Vagina (tissue), 2 donors: Measurements from ENCODE around the gene PODXL2. TPM values are rescaled to one million over a fixed set of nuclear protein-coding genes. Genes with fewer than 3 reads are reported as not detected.

ENCODE experiments used
- DNase-seq, 2 donors: peaks; one replicate each; pipeline ENCODE4 v3.0.0-alpha.2; 2017; ENCODE audit errors: extremely low spot score in 2 of 2
- H3K27ac ChIP-seq: fragments of 200-600 bp; sonication (generic); one replicate; pipeline ENCODE4 v1.5.1; 2019
- H3K27me3 ChIP-seq: fragments of 200-600 bp; sonication (generic); one replicate; pipeline ENCODE4 v1.5.1; 2019
- H3K36me3 ChIP-seq, 2 donors: fragments of 200-600 bp; sonication (generic); one replicate each; pipeline ENCODE4 v1.5.1; 2017 to 2019
- H3K4me1 ChIP-seq: fragments of 200-600 bp; sonication (generic); one replicate; pipeline ENCODE4 v1.5.1; 2019
- H3K4me3 ChIP-seq, 2 donors: fragments of 200-600 bp; sonication (generic); 1 replicate in 1 of 2; 2 replicates in 1 of 2; pipeline ENCODE4 v1.5.1; 2016 to 2019
- H3K9me3 ChIP-seq: fragments of 200-600 bp; sonication (generic); one replicate; pipeline ENCODE4 v1.5.1; 2019
- CTCF ChIP-seq, 3 experiments: fragments of 450-650 bp in 2 of 3; fragments of 200-600 bp in 1 of 3; sonication (generic) in 1 of 3; IDR thresholded peaks; one replicate each; pipeline ENCODE4 v1.5.1; 2017 to 2019; ENCODE audit warnings: antibody characterized with exemption in 3 of 3, mild to moderate bottlenecking in 2 of 3, moderate library complexity in 2 of 3
- POLR2A ChIP-seq, 2 donors: fragments of 450-650 bp; IDR thresholded peaks; one replicate each; pipeline ENCODE4 v1.6.1; 2017; ENCODE audit warnings: antibody characterized with exemption in 2 of 2, mild to moderate bottlenecking in 2 of 2, moderate library complexity in 2 of 2
- POLR2AphosphoS5 ChIP-seq, 2 donors: sonication (generic); formaldehyde crosslinking; IDR thresholded peaks; one replicate each; pipeline ENCODE4 v1.9.0; 2017; ENCODE audit warnings: antibody characterized with exemption in 2 of 2, mild to moderate bottlenecking in 2 of 2, low read depth in 1 of 2; ENCODE audit not compliant: insufficient read depth in 1 of 2
- intact Hi-C: fragments of 100-400 bp; cut with DNase I; formaldehyde crosslinking; loops from one replicate; pipeline ENCODE4 v1.15.1; 2023
- total RNA-seq: library from RNA; depleted of rRNA; stranded (reverse); fragments of >200 nt; gene quantifications from one replicate; pipeline ENCODE4 v1.2.3, GENCODE V29; 2016

The PODXL2 gene
- total RNA-seq, 1 donor from 2014 or later = 2.9 TPM

- intact Hi-C loops = no loop called here
- Histone ChIP-seq H3K9me3 (no peaks in the 10 kb centered on the region), H3K36me3 (peaks cover 0 to 11% of the 10 kb centered on the region in 2 donors), H3K27me3 (no peaks in the 10 kb centered on the region), H3K4me3 (no peak overlapping the region), H3K4me1 (no peaks in the 10 kb centered on the region), H3K27ac (no peak overlapping the region)
- TF ChIP-seq POLR2AphosphoS5 (IDR thresholded peaks at IDR 0.05; ENCODE audit: insufficient read depth in 1 of 2, low read depth in 1 of 2) = no peak
- TF ChIP-seq CTCF (IDR thresholded peaks at IDR 0.05) = no peak
- TF ChIP-seq POLR2A (IDR thresholded peaks at IDR 0.05) = no peak
- no peak for DNase-seq
Measured at GRCh38 chr3:127620637-127621375, 8.2 kb upstream of the PODXL2 start.

- Histone ChIP-seq H3K4me3 (no peak overlapping the region), H3K27me3 (no peaks in the 10 kb centered on the region), H3K36me3 (peaks cover 0 to 11% of the 10 kb centered on the region in 2 donors), H3K9me3 (no peaks in the 10 kb centered on the region), H3K27ac (no peak overlapping the region), H3K4me1 (no peaks in the 10 kb centered on the region)
- no peak for DNase-seq
- intact Hi-C loops = no loop called here
- no peak for TF ChIP-seq POLR2AphosphoS5 (IDR thresholded peaks at IDR 0.05; ENCODE audit: insufficient read depth in 1 of 2, low read depth in 1 of 2)
- no peak for TF ChIP-seq CTCF (IDR thresholded peaks at IDR 0.05)
- TF ChIP-seq POLR2A (IDR thresholded peaks at IDR 0.05) = no peak
Measured at GRCh38 chr3:127622031-127622430, 7.0 kb upstream of the PODXL2 start.

- Histone ChIP-seq H3K27ac (no peak overlapping the region), H3K36me3 (peaks cover 0 to 11% of the 10 kb centered on the region in 2 donors), H3K27me3 (no peaks in the 10 kb centered on the region), H3K4me3 (no peak overlapping the region), H3K9me3 (no peaks in the 10 kb centered on the region), H3K4me1 (no peaks in the 10 kb centered on the region)
- DNase-seq = no peak
- intact Hi-C loops = no loop called here
- TF ChIP-seq CTCF (IDR thresholded peaks at IDR 0.05) (no peak), POLR2AphosphoS5 (IDR thresholded peaks at IDR 0.05; ENCODE audit: insufficient read depth in 1 of 2, low read depth in 1 of 2) (no peak), POLR2A (IDR thresholded peaks at IDR 0.05) (no peak)
Measured at GRCh38 chr3:127622772-127623576, 6.0 kb upstream of the PODXL2 start.

GRCh38 chr3:127624063-127624462, 4.9 kb upstream of the PODXL2 start:
- DNase-seq = no peak
- no peak for TF ChIP-seq POLR2A (IDR thresholded peaks at IDR 0.05)
- H3K36me3 ChIP-seq = peaks cover 0 to 7% of the 10 kb centered on the region in 2 donors
- H3K9me3 ChIP-seq = no peaks in the 10 kb centered on the region
- intact Hi-C loops = no loop called here
- H3K27me3 ChIP-seq = no peaks in the 10 kb centered on the region
- no peaks in the 10 kb centered on the region for H3K4me1 ChIP-seq
- no peak overlapping the region for H3K4me3 ChIP-seq
- no peak overlapping the region for H3K27ac ChIP-seq

GRCh38 chr3:127625821-127626220, 3.2 kb upstream of the PODXL2 start:
- intact Hi-C loops = no loop called here
- Histone ChIP-seq H3K4me1 (peaks cover 12% of the 10 kb centered on the region), H3K4me3 (no peak overlapping the region), H3K36me3 (peaks cover 0 to 7% of the 10 kb centered on the region in 2 donors), H3K9me3 (no peaks in the 10 kb centered on the region), H3K27ac (no peak overlapping the region), H3K27me3 (no peaks in the 10 kb centered on the region)
- TF ChIP-seq POLR2A (IDR thresholded peaks at IDR 0.05) = no peak
- TF ChIP-seq POLR2AphosphoS5 (IDR thresholded peaks at IDR 0.05; ENCODE audit: insufficient read depth in 1 of 2, low read depth in 1 of 2) = no peak
- no peak for TF ChIP-seq CTCF (IDR thresholded peaks at IDR 0.05)
- DNase-seq = no peak
